Heart left ventricle (tissue), 16 donors: Measurements from ENCODE around the gene IMMP2L. TPM values are rescaled to one million over a fixed set of nuclear protein-coding genes. Genes with fewer than 3 reads are reported as not detected.

Source experiments
- ATAC-seq, 4 donors: fragments of 200-7000 bp; cut with Tn5 transposase; one replicate each; pipeline ENCODE4 v1.9.1; 2020 to 2022; ENCODE audit warnings: moderate library complexity in 4 of 4, mild to moderate bottlenecking in 3 of 4, moderate number of reproducible peaks in 1 of 4
- DNase-seq, 5 donors: peaks; one replicate each; pipeline ENCODE4 v3.0.0-alpha.2; 2020
- H3K27ac ChIP-seq, 12 donors: fragments of 200-600 bp; sonication (generic) in 4 of 12; one replicate each; pipeline versions ENCODE4 v1.5.0 to v1.8.0; 2016 to 2022; ENCODE audit warnings: mild to moderate bottlenecking in 2 of 12
- H3K27me3 ChIP-seq, 9 donors: fragments of 200-600 bp; sonication (generic) in 2 of 9; one replicate each; pipeline versions ENCODE4 v1.5.1 to v1.8.0; 2016 to 2022; ENCODE audit warnings: mild to moderate bottlenecking in 3 of 9
- H3K36me3 ChIP-seq, 9 donors: fragments of 200-600 bp; sonication (generic) in 2 of 9; one replicate each; pipeline versions ENCODE4 v1.5.0 to v1.8.0; 2018 to 2022; ENCODE audit warnings: mild to moderate bottlenecking in 2 of 9
- H3K4me1 ChIP-seq, 12 donors: fragments of 200-600 bp; sonication (generic) in 4 of 12; one replicate each; pipeline versions ENCODE4 v1.5.0 to v1.8.0; 2016 to 2022; ENCODE audit warnings: mild to moderate bottlenecking in 3 of 12
- H3K4me3 ChIP-seq, 12 donors: fragments of 200-600 bp; sonication (generic) in 4 of 12; one replicate each; pipeline versions ENCODE4 v1.5.0 to v1.8.0; 2017 to 2022; ENCODE audit warnings: mild to moderate bottlenecking in 9 of 12, moderate library complexity in 4 of 12
- H3K9me3 ChIP-seq, 12 donors: fragments of 200-600 bp; sonication (generic) in 4 of 12; one replicate each; pipeline versions ENCODE4 v1.5.0 to v1.8.0; 2016 to 2022; ENCODE audit warnings: mild to moderate bottlenecking in 1 of 12
- CTCF ChIP-seq, 12 donors: fragments of 200-600 bp; sonication (generic) in 4 of 12; IDR thresholded peaks; one replicate each; pipeline versions ENCODE4 v1.5.0 to v1.8.0; 2018 to 2022; ENCODE audit warnings: antibody characterized with exemption in 12 of 12, mild to moderate bottlenecking in 5 of 12
- POLR2A ChIP-seq, 2 donors: fragments of 450-650 bp; IDR thresholded peaks; one replicate each; pipeline ENCODE4 v1.6.1; 2017; ENCODE audit warnings: antibody characterized with exemption in 2 of 2, mild to moderate bottlenecking in 2 of 2, moderate library complexity in 2 of 2
- WGBS, 4 donors: extraction: QIAGEN DNeasy Blood & Tissue Kit in 2 of 4; methylation state at CpG; one replicate each; pipeline versions ENCODE4 v1.1.5 to v1.1.7; 2013 to 2018; 5-methylcytosine and 5-hydroxymethylcytosine counted together
- intact Hi-C, 10 donors: fragments of 100-400 bp; cut with DNase I; formaldehyde crosslinking; loops; one replicate each; pipeline versions ENCODE4 v1.11.1 to v1.14.2; 2022
- polyA plus RNA-seq, 2 donors: library from polyadenylated mRNA; stranded (reverse); fragments of 200-250 nt; gene quantifications; one replicate each; pipeline ENCODE4 v1.2.3, GENCODE V29; 2013
- total RNA-seq, 9 donors: library from RNA; depleted of rRNA in 2 of 9; stranded (reverse); fragments of >200 nt in 2 of 9; fragmentation: NEBNext Ultra II Directional in 3 of 9; extraction: Animal tissue kit (Norgen Biotek cat#: 25700) in 3 of 9; gene quantifications; one replicate each; pipeline versions ENCODE4 v1.1.0 to v1.2.4, GENCODE V29; 2016 to 2023
- donor health status: ischemic (EF 13 %, LVEDD 7.1; RV severe dilation, severe dysfunction).
- donor health status: healthy with polysubstance abuse.
- donor health status: DM: no; HTN: yes; CAD: no.
- donor health status: DM: no; HTN: no; CAD: no.
- donor health status: ischemic (EF 25% LVEDD 6.9; RV normal size, moderate dysfunction).
- donor health status: ischemic (EF 25% LVEDD 5.7; RV mildly dilated, moderate dysfunction).
- donor health status: healthy.
- donor health status: DM: yes; HTN: yes; CAD: no.
- donor health status: ischemic (EF 35%, LVEDD 5.7; RV mildly dilated, moderate dysfunction).
- donor health status: nonischemic (EF 11% LVEDD 7.7; RV severe dilation, severe dysfunction).
- donor health status: DM: yes; HTN: yes; CAD: no.
- donor health status: PGD.
- donor health status: ischemic (EF 29% LVEDD 5.4; RV normal size, mild dysfunction).
- donor health status: nonischemic (EF 23%, LVEDD 6.1; RV moderate dilation, normal function).

Gene IMMP2L
- total and polyA plus RNA-seq, 11 donors, result 5.1 to 17.2 (median 15.9) TPM

GRCh38 chr7:111086532-111086931 is 475.8 kb downstream of the IMMP2L start:
- no peak overlapping the region for H3K27ac ChIP-seq
- H3K36me3 ChIP-seq, result no peaks in the 10 kb centered on the region
- H3K27me3 ChIP-seq, result no peaks in the 10 kb centered on the region
- no peaks in the 10 kb centered on the region for H3K9me3 ChIP-seq
- no peak overlapping the region for H3K4me3 ChIP-seq
- ATAC-seq (no peak), DNase-seq (no peak)
- TF ChIP-seq CTCF (IDR thresholded peaks at IDR 0.05) (no peak), POLR2A (IDR thresholded peaks at IDR 0.05) (no peak)
- 87 to 93% (median 92%) methylated on average over 2 of the region's 2 CpGs for WGBS, 4 donors
- H3K4me1 ChIP-seq, result peaks cover 0 to 15% (median 5%) of the 10 kb centered on the region in 12 donors
- intact Hi-C loops, result loop anchor here in 2 of 10 donors (5.0 kb wide), 1 partner anchor 401 kb away; no protein-coding TSS in a partner anchor

DNA sequence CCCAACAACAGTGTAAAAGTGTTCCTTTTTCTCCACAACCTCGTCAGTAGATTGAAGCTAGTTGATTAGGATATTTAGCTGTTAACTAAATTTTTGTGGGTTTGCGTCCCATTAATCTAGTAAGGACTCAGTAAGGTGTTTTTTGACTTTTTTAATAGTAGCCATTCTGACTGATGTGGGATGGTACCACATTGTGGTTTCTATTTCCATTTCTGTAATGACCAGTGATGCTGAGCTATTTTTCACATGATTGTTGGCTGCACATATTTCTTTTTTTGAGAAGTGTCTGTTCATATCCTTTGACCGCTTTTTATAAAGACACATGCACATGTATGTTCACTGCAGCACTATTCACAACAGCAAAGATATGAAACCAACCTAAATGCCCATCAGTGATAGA is 476.9 kb downstream of the IMMP2L start:
- WGBS, 4 donors, result 95 to 100% (median 97%) methylated on average over 3 of the region's 3 CpGs
- intact Hi-C loops, result loop anchor here in 2 of 10 donors (5.0 kb wide), 1 partner anchor 402 kb away; no protein-coding TSS in a partner anchor
- TF ChIP-seq POLR2A (IDR thresholded peaks at IDR 0.05) (no peak), CTCF (IDR thresholded peaks at IDR 0.05) (no peak)
- Histone ChIP-seq H3K27ac (no peak overlapping the region), H3K4me3 (no peak overlapping the region), H3K9me3 (no peaks in the 10 kb centered on the region), H3K36me3 (no peaks in the 10 kb centered on the region), H3K4me1 (peaks cover 0 to 15% (median under 1%) of the 10 kb centered on the region in 12 donors), H3K27me3 (no peaks in the 10 kb centered on the region)
- DNase-seq (no peak), ATAC-seq (no peak)

- H3K27ac ChIP-seq, result no peak overlapping the region
- H3K27me3 ChIP-seq, result no peaks in the 10 kb centered on the region
- ATAC-seq (no peak), DNase-seq (no peak)
- 55 to 63% (median 61%) methylated on average over 5 of the region's 5 CpGs for WGBS, 4 donors
- intact Hi-C loops, result no loop called here
- H3K36me3 ChIP-seq, result no peaks in the 10 kb centered on the region
- no peak overlapping the region for H3K4me3 ChIP-seq
- H3K9me3 ChIP-seq, result no peaks in the 10 kb centered on the region
- H3K4me1 ChIP-seq, result peaks cover 0 to 15% (median 0%) of the 10 kb centered on the region in 12 donors
- no peak for TF ChIP-seq CTCF (IDR thresholded peaks at IDR 0.05)
- TF ChIP-seq POLR2A (IDR thresholded peaks at IDR 0.05), result no peak
Measured at GRCh38 chr7:111083413-111083812, 478.9 kb downstream of the IMMP2L start.

- no peak for ATAC-seq
- no peak overlapping the region for H3K27ac ChIP-seq
- peaks cover 0 to 15% (median 0%) of the 10 kb centered on the region in 12 donors for H3K4me1 ChIP-seq
- WGBS, 4 donors, result 45 to 59% (median 52%) methylated on average over 4 of the region's 4 CpGs
- TF ChIP-seq POLR2A (IDR thresholded peaks at IDR 0.05) (no peak), CTCF (IDR thresholded peaks at IDR 0.05) (no peak)
- intact Hi-C loops, result no loop called here
- no peak overlapping the region for H3K4me3 ChIP-seq
- no peak for DNase-seq
- H3K27me3 ChIP-seq, result no peaks in the 10 kb centered on the region
- no peaks in the 10 kb centered on the region for H3K36me3 ChIP-seq
- H3K9me3 ChIP-seq, result no peaks in the 10 kb centered on the region
Measured at GRCh38 chr7:111082351-111082750, 479.9 kb downstream of the IMMP2L start.
